Thoracic aorta (tissue), 2 donors: ENCODE measurements around the gene PSMC5. TPM values are rescaled to one million over a fixed set of nuclear protein-coding genes. Genes with fewer than 3 reads are reported as not detected.
A peak's percentile ranks its signal among the peaks of the same experiment; 100 is the strongest.
"Not testable (repeated sequence)": the region's sequence is repeated elsewhere in the genome, so short reads cannot be mapped to it uniquely, and the experiment has no call there.

Experiments used
- ATAC-seq: fragments of 150-250 bp; one replicate; pipeline ENCODE4 v1.8.0; 2017; ENCODE audit warnings: low read depth; ENCODE audit not compliant: insufficient number of reproducible peaks, low FRiP score
- DNase-seq: peaks from one replicate; pipeline ENCODE4 v3.0.0-alpha.2; 2020; ENCODE audit warnings: low spot score
- H3K27ac ChIP-seq, 2 donors: fragments of 200-600 bp; sonication (generic); 1 replicate in 1 of 2; 2 replicates in 1 of 2; pipeline ENCODE4 v1.5.1; 2016; ENCODE audit warnings: mild to moderate bottlenecking in 2 of 2, moderate library complexity in 2 of 2
- H3K27me3 ChIP-seq: fragments of 200-600 bp; sonication (generic); replicated peaks from 2 replicates; pipeline ENCODE4 v1.6.0; 2016; ENCODE audit warnings: mild to moderate bottlenecking; ENCODE audit not compliant: insufficient read depth
- H3K36me3 ChIP-seq: fragments of 200-600 bp; sonication (generic); one replicate; pipeline ENCODE4 v1.5.1; 2016
- H3K4me1 ChIP-seq, 2 donors: fragments of 200-600 bp; sonication (generic); 1 replicate in 1 of 2; 2 replicates in 1 of 2; pipeline versions ENCODE4 v1.5.1 to v1.6.0; 2016; ENCODE audit warnings: low read depth in 2 of 2, mild to moderate bottlenecking in 1 of 2; ENCODE audit not compliant: control insufficient read depth in 1 of 2
- H3K4me3 ChIP-seq: fragments of 200-600 bp; sonication (generic); 2 replicates; pipeline ENCODE4 v1.5.1; 2016; ENCODE audit warnings: mild to moderate bottlenecking
- H3K9me3 ChIP-seq: fragments of 200-600 bp; sonication (generic); 2 replicates; pipeline ENCODE4 v1.5.1; 2016
- CTCF ChIP-seq: fragments of 200-600 bp; sonication (generic); IDR thresholded peaks from one replicate; pipeline ENCODE4 v1.5.1; 2019; ENCODE audit warnings: antibody characterized with exemption
- total RNA-seq, 2 donors: library from RNA; depleted of rRNA; stranded (reverse); fragments of >200 nt; gene quantifications; one replicate each; pipeline versions ENCODE4 v1.1.0 to v1.2.3, GENCODE V29; 2016

PSMC5 gene
- total RNA-seq, 2 donors from 2014 or later: 58.5 to 76.1 TPM

DNA sequence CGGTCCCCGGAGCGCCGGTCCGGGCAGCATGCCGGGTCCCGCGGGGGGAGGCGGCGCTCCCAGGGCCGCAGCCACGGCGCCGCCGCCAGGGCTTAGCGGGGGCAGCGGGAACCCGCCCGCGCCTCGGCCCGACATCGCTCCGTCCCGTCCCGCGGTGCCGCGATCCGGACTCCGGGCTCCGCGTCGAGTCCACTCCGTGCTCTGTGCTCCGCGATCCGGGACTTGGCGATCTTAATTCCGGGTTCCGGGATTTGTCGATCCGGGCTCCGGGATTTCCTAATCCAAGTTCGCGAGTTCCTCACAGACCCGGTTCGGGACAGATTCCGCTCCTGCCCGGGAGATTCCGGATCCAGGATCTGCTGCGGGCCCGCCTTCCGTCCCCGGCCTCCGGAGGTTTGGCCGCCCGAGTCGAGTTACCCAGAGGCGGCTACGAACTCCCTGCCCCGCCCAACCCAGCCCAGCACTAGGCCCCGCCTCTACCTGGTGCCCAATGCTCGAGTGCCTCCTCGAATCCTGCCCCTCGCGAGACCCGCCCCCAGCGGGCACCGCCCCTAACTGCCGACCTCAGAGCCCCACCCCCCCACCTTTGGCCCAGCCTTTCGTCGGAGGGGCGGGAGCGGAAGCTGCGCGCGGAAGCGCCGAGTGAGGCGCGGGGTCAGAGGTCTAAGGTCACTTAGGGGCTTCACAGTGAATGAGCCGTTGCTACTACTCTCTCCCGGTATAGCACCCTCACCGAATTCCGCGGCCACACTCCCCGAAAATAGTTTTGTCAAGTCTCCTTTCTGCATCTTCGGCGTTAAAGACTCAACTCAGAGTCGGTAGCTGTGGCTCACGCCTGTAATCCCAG lies 15.5 kb downstream of the PSMC5 start, which contains the start of gene SMARCD2:
SMARCD2 (minus strand) TSS at position 146 of the 847 bp plus-strand sequence; CDS start at position 135, 11 bp downstream.
- ATAC-seq (peak; percentile 89), DNase-seq (peak; percentile 96)
- Histone ChIP-seq H3K4me3 (peak within 1 kb of the TSS; percentile 95), H3K4me1 (peaks cover 39 to 53% of the 10 kb centered on the region in 2 donors), H3K36me3 (no peaks in the 10 kb centered on the region), H3K9me3 (no peaks in the 10 kb centered on the region), H3K27ac (peak within 1 kb of the TSS; percentile 94 to 98), H3K27me3 (no peaks in the 10 kb centered on the region)
- no peak for TF ChIP-seq CTCF

DNA sequence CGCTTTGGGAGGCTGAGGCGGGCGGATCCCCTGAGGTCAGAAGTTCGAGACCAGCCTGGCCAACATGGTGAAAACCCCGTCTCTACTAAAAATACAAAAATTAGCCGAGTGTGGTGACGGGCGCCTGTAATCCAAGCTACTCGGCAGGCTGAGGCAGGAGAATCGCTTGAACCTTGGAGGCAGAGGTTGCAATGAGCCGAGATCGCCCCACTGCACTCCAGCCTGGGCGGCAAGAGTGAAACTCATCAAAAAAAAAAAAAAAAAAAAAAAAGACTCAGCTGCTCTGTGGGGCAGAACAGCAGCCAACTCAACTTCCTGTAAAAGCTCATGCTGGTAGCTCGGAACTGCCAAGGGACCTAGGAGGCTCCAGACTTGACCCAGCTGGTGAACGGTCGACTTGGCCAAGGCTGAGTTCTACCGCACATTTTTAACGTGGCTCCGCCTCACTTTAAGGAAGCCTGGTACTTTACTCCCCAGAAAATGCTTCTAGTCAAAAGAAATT lies 16.2 kb downstream of the PSMC5 start:
- ATAC-seq, H3K27me3 ChIP-seq, DNase-seq, H3K36me3 ChIP-seq, H3K9me3 ChIP-seq: not testable (repeated sequence)
- Histone ChIP-seq H3K4me1 (peaks cover 32 to 48% of the 10 kb centered on the region in 2 donors), H3K4me3 (peak overlapping the region; percentile 95), H3K27ac (peak overlapping the region; percentile 94 to 98)

GRCh38 chr17:63843910-63844677 lies 16.9 kb downstream of the PSMC5 start:
- Histone ChIP-seq H3K27ac (peak overlapping the region; percentile 94 to 98), H3K9me3 (no peaks in the 10 kb centered on the region), H3K27me3 (no peaks in the 10 kb centered on the region), H3K36me3 (no peaks in the 10 kb centered on the region), H3K4me3 (peak overlapping the region; percentile 95), H3K4me1 (peaks cover 27 to 46% of the 10 kb centered on the region in 2 donors)
- DNase-seq (no peak), ATAC-seq (no peak)
- TF ChIP-seq CTCF: no peak

DNA sequence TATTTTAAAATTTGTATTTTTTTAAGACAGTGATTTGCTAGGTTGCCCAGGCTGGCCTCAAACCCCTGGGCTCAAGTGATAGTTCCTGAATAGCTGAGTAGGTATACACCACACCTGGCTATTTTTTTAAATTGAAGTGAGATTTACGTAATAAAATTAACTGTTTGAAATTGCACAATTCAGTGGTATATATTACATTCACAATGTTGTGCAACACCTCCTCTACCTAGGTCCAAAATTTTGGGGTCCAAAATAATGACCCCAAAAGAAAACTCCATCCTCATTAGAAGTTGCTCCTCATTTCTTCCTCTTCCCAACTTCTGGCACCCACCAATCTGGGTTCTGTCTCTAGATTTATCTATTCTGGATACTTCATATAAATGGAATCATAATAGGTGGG lies 18.3 kb downstream of the PSMC5 start:
- no peaks in the 10 kb centered on the region for H3K27me3 ChIP-seq
- no peak overlapping the region for H3K4me3 ChIP-seq
- no peak overlapping the region for H3K27ac ChIP-seq
- no peaks in the 10 kb centered on the region for H3K9me3 ChIP-seq
- H3K36me3 ChIP-seq: no peaks in the 10 kb centered on the region
- TF ChIP-seq CTCF: no peak
- peaks cover 13 to 37% of the 10 kb centered on the region in 2 donors for H3K4me1 ChIP-seq
- no peak for DNase-seq
- no peak for ATAC-seq

DNA sequence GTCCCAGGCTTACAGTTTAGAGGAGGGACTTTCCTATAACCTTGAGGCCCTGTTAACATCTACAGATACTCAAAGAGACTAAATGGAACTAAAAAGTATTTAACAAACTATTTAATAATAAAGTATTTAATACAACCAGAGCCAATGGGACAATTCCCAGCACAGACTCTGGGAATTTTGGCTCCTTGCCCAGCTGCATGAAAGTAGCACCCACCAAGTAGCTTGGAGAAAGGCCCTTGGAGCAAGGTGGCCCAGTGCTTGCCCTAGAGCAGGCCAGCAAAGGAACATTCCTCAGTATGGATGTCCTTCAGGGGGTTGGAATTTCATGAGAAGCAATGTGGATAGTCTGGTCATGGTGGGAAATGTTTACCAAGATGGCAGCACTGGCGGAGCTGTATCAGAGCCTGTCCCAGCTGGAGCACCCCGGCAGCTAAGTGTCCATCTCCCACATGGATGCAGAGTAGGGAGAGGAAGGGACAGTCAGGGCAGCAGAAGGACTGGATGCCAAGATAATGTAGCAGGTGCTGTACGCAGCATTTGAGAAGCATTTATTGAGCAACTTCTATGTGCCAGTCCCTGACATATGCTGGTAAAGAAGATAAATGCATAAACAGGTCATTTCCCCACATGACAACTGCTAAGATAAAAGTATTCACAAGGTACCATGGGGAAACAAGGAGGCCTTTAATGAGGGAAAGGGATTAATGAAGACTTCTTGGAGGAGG lies 20.5 kb downstream of the PSMC5 start:
- Histone ChIP-seq H3K27me3 (no peaks in the 10 kb centered on the region), H3K4me1 (peaks cover 5 to 26% of the 10 kb centered on the region in 2 donors), H3K36me3 (no peaks in the 10 kb centered on the region), H3K27ac (no peak overlapping the region), H3K4me3 (no peak overlapping the region), H3K9me3 (no peaks in the 10 kb centered on the region)
- DNase-seq: no peak
- TF ChIP-seq CTCF: no peak
- no peak for ATAC-seq
